ENCODE results near the gene NPAS3.

- TF ChIP-seq GATA3 (IDR thresholded peaks at IDR 0.05; ENCODE audit: low read depth, low read length) (no peak), GATA2 (IDR thresholded peaks at IDR 0.05; ENCODE audit: low read depth, low read length) (no peak)
Observed at GRCh38 chr14:33085799-33086198, 147.1 kb downstream of the NPAS3 start.
